Mononuclear cell (primary cell): ENCODE measurements around the gene CCDC71L. TPM values are rescaled to one million over a fixed set of nuclear protein-coding genes. Genes with fewer than 3 reads are reported as not detected.

Experiments used
- H3K27me3 ChIP-seq: 2 replicates; pipeline ENCODE4 v1.6.0; 2011; ENCODE audit warnings: low read length, control low read depth; ENCODE audit not compliant: insufficient read depth
- H3K4me1 ChIP-seq: 2 replicates; pipeline ENCODE4 v1.5.1; 2011; ENCODE audit warnings: mild to moderate bottlenecking, low read length, control low read depth; ENCODE audit not compliant: insufficient read depth
- H3K4me3 ChIP-seq: 2 replicates; pipeline ENCODE4 v1.5.1; 2011; ENCODE audit warnings: mild to moderate bottlenecking, low read length, moderate library complexity
- H3K9me3 ChIP-seq: 2 replicates; pipeline ENCODE4 v1.5.1; 2011; ENCODE audit warnings: low read depth, mild to moderate bottlenecking, control low read depth, low read length
- total RNA-seq: library from RNA; depleted of rRNA; stranded (reverse); fragments of >200 nt; gene quantifications from one replicate; pipeline ENCODE4 v1.2.3, GENCODE V29; 2012

The CCDC71L gene
- total RNA-seq, 1 donor: 34.5 TPM

DNA sequence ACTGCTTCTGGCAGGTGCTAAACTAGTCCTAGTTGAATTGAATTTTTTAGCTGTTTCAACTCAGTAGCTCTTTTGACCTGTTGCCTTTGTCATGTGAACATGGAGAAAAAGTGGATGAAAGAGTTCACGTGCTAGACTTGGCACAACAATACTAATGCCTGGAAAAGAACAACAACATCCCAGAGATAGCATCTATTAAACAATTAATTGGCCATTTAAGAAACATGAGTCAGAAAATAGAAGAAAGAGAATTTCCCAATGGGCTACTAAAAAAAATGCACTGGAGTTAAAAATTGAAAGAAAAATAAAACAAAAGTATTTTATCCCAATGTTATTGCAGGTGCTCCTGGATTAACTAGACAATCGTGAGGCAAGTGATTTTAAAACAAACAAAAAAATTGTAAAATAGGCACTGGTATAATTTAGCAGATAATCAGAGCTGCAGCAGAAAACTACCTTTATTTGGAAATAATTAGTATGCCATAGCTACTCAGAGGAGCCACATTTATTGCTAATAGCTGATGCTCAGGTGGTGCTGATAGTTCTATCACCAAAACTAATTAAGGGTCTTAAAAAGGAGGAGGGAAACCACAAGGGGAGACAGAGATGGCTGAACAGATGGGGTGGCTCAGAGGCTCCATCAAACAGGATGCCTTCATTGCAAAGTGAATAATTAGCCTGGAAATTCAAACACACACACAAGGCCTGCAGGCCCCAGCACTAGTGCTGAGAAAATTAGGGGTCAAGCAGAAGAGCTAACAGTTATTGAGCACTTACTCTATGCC lies 17.6 kb downstream of the CCDC71L start:
- Histone ChIP-seq H3K4me1 (no peaks in the 10 kb centered on the region), H3K27me3 (no peaks in the 10 kb centered on the region), H3K4me3 (no peak overlapping the region), H3K9me3 (no peaks in the 10 kb centered on the region)

DNA sequence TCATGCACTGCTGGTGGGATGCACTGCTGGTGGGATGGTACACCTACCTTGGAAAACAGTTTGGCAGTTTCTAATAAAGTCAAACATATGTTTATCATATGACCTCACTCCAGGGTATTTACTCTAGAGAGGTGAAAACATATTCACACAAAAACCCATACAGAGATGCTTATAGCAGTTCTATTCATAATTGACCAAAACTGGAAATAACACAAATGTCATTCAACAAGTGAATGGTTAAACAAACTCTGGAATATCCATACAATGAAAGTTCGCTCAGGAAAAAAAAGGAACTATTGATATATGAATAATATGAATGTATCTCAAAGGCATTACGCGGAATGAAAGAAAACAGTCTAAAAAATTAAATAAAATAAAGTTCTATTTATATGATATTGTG lies 19.5 kb downstream of the CCDC71L start:
- H3K4me3 ChIP-seq: no peak overlapping the region
- H3K4me1 ChIP-seq: no peaks in the 10 kb centered on the region
- H3K9me3 ChIP-seq: no peaks in the 10 kb centered on the region
- H3K27me3 ChIP-seq: no peaks in the 10 kb centered on the region

- no peaks in the 10 kb centered on the region for H3K4me1 ChIP-seq
- H3K9me3 ChIP-seq: no peaks in the 10 kb centered on the region
- H3K4me3 ChIP-seq: no peak overlapping the region
- no peaks in the 10 kb centered on the region for H3K27me3 ChIP-seq
These were observed 20.4 kb downstream of the CCDC71L start for GRCh38 chr7:106640368-106641141.

DNA sequence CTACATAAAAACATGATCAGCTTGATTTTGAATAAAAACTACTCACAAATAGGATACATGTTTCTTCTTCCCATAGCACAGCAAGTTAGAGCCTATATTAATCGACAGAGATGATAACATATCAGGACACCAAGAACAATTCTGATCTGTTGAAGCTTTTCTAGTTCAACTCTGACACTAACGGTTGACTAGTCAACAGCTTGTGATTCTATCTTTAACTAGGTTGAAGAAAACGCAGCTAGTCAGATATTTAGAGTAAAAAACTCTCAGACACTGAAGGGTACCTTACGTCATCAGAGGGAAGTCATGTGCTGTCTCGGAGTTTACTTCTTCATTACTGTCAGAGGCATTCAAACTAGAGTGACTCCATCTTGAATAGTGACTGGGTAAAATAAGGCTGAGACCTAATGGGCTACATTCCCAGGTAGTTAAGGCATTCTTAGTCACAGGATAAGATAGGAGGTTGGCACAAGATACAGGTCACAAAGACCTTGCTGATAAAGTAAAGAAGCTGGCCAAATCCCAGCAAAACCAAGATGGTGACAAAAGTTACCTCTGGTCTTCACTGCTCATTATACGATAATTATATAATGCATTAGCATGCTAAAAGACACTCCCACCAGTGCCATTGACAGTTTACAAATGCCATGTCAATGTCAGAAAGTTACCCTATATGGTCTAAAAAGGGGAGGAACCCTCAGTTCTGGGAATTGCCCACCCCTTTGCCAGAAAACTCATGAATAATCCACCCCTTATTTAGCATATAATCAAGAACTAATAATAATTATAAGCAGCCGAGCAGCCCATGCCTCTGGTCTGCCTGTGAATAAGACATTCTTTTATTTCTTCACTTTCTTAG lies 21.3 kb downstream of the CCDC71L start:
- H3K27me3 ChIP-seq: no peaks in the 10 kb centered on the region
- H3K9me3 ChIP-seq: no peaks in the 10 kb centered on the region
- H3K4me1 ChIP-seq: no peaks in the 10 kb centered on the region
- no peak overlapping the region for H3K4me3 ChIP-seq

DNA sequence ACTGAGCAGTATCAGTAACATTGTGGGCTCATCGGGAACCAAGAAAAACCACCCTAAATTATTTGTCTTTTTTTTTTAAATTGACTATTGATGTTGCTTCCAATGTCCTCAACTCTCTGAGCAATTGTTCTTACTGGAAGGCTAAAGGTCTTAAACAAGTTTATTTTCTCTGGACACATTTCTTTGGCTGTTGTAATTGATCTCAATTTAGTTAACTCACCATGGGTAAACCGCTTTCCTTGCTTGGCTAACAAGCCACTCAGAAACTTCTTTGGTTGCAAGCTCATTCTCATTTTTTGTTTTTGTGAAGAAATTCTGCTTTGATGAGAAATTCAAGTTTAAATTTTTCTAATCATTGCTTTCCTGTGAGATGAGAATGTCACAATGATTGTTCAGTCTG lies 25.5 kb downstream of the CCDC71L start:
- Histone ChIP-seq H3K4me1 (no peaks in the 10 kb centered on the region), H3K9me3 (no peaks in the 10 kb centered on the region), H3K27me3 (no peaks in the 10 kb centered on the region), H3K4me3 (no peak overlapping the region)

DNA sequence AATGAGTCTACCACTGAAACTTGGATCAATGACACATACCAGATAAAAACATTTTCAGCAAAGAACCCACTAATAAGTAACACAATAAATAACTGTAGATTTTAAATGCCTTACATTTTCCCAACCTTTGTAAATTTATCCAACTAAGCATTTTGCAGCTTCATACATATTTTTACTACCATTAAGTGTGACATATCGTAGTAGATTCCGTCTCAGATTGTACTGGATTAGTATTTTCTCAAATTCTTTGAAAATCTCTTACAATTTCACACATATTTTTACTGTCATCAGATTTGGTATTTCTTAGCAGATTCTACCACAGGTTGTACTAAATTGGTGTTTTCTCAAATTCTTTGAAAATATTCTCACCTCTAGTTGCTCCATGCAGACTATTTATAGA lies 26.0 kb downstream of the CCDC71L start:
- H3K4me1 ChIP-seq: no peaks in the 10 kb centered on the region
- no peak overlapping the region for H3K4me3 ChIP-seq
- no peaks in the 10 kb centered on the region for H3K27me3 ChIP-seq
- no peaks in the 10 kb centered on the region for H3K9me3 ChIP-seq

DNA sequence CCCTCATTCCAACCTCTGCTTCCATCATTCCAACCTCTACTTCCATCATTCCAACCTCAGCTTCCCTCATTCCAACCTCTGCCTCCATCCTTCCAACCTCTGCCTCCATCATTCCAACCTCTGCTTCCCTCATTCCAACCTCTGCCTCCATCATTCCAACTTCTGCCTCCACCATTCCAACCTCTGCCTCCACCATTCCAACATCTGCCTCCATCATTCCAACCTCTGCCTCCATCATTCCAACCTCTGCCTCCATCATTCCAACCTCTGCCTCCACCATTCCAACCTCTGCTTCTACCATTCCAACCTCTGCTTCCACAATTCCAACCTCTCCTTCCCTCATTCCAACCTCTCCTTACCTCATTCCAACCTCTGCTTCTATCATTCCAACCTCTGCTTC lies 30.3 kb downstream of the CCDC71L start:
- no peak overlapping the region for H3K4me3 ChIP-seq
- H3K9me3 ChIP-seq: no peaks in the 10 kb centered on the region
- H3K4me1 ChIP-seq: no peaks in the 10 kb centered on the region
- no peaks in the 10 kb centered on the region for H3K27me3 ChIP-seq

DNA sequence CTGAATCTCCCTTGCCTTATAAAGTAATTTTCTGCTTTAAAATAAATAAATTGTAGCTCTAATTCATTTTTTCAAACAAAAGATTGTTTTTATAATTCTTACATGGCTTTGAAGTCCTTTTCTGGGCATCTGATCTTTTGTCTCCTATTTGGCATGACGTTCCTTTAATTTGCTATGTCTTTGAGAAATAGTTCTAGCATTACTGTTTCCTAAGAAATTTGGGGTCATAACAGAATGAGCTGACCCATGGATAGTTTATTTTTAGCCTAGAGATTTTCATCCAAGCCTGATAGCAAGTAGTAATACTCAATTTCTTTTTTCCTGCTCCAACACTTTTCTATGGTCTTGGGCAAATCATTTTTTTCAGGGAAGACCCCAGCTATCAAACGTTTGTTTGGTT lies 31.4 kb downstream of the CCDC71L start:
- H3K4me1 ChIP-seq: no peaks in the 10 kb centered on the region
- H3K27me3 ChIP-seq: no peaks in the 10 kb centered on the region
- H3K9me3 ChIP-seq: no peaks in the 10 kb centered on the region

DNA sequence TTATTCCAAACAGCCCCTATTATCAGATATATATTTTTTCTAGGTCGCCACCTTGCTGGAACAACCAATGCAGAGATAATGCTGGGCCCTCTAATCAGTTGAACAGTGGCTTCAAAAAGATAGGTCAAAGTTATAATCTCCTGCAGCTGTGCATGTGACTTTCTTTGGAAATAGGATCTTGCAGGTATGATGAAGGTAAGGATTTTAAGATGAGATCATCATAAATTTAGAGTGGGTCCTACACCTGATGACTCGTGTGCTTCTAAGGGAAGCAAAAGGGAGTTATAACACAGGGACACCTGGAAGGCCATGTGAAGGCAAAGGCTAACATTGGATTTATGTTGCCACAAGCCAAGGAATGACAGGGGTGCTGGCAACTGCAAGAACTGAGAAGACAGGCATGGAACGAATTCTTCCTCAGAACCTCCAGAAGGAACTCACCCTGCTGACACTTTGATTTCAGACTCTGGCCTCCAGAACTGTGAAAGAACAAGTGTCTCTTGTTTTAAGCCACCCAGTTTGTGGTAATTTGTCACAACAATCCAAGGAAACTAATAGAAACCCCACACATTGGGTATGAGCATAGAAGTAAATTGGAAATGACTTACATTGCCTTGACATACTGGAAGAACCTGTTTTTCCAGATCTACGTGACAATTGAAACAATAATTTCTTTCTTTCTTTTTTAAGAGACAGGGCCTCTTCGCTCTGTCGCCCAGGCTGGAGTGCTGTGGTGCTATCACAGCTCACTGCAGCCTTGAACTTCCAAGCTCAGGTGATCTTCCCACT lies 34.4 kb downstream of the CCDC71L start:
- peaks cover 4% of the 10 kb centered on the region for H3K9me3 ChIP-seq
- no peaks in the 10 kb centered on the region for H3K27me3 ChIP-seq
- no peaks in the 10 kb centered on the region for H3K4me1 ChIP-seq
- H3K4me3 ChIP-seq: no peak overlapping the region

More for the DNA sequence above, 31.4 kb downstream of the CCDC71L start:
- no peak overlapping the region for H3K4me3 ChIP-seq

DNA sequence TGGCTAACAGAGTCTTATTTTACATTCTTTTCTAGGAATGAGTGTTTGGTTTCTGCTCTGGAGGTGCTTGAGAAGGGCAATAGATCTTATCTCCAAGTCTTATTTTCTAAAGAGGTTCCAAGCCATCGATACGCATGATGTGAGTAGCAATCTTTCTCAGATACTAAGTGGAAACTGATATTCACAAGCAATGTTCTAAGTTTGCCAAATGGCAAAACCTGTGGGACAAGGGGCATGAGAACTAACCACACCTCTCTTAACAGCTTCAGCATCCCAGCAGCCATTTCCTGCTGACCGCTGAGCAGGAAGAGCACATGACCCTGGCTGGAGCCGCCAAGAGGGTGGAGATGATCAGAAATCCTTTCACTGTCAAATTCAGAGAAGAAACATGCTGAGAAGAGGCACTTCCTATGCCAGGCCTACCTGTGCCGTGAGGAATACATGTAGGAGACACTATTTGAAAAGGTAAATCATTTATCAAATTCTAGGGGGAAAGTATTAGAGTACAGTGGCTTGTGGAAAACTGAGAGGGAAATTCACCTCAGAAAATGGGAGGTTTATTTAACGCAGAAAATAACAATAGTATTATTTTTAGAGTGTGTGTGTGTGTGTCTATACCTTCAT lies 35.2 kb downstream of the CCDC71L start:
- no peaks in the 10 kb centered on the region for H3K27me3 ChIP-seq
- no peaks in the 10 kb centered on the region for H3K4me1 ChIP-seq
- peaks cover 7% of the 10 kb centered on the region for H3K9me3 ChIP-seq
- no peak overlapping the region for H3K4me3 ChIP-seq

GRCh38 chr7:106623853-106624252 lies 37.1 kb downstream of the CCDC71L start:
- Histone ChIP-seq H3K9me3 (peaks cover 7% of the 10 kb centered on the region), H3K4me1 (no peaks in the 10 kb centered on the region), H3K4me3 (no peak overlapping the region), H3K27me3 (no peaks in the 10 kb centered on the region)

DNA sequence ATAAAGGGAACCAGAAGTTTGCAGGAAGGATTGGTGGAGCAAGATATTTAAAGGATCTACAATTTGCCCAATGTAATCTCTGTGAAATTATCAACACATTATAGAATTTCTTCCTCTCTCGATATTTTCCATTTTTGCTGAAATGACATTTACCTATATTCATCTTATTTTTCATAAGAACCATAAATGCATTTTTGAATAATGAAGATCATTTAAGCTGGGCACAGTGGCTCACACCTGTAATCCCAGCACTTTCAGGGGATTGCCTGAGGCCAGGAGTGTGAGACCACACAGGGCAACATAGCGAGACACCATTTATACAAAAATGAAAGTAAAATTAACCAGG lies 37.7 kb downstream of the CCDC71L start:
- H3K27me3 ChIP-seq: no peaks in the 10 kb centered on the region
- no peak overlapping the region for H3K4me3 ChIP-seq
- no peaks in the 10 kb centered on the region for H3K4me1 ChIP-seq
- H3K9me3 ChIP-seq: peaks cover 7% of the 10 kb centered on the region

- Histone ChIP-seq H3K27me3 (no peaks in the 10 kb centered on the region), H3K4me3 (no peak overlapping the region), H3K4me1 (no peaks in the 10 kb centered on the region), H3K9me3 (peaks cover 7% of the 10 kb centered on the region)
These were observed 38.2 kb downstream of the CCDC71L start for GRCh38 chr7:106622654-106623314.
